HEK293T (cell line): ENCODE measurements around the gene AP3M1.

Experiments used
- BHLHE40 ChIP-seq: fragments of 450-650 bp; IDR thresholded peaks from 2 replicates; pipeline ENCODE4 v1.6.1; 2016; ENCODE audit warnings: mild to moderate bottlenecking, moderate library complexity, borderline replicate concordance
- FOXK2 ChIP-seq: fragments of 450-650 bp; IDR thresholded peaks from 2 replicates; pipeline ENCODE4 v1.6.1; 2016; ENCODE audit warnings: mild to moderate bottlenecking
- FOXM1 ChIP-seq: fragments of 450-650 bp; IDR thresholded peaks from 2 replicates; pipeline ENCODE4 v1.6.1; 2017; ENCODE audit warnings: mild to moderate bottlenecking, borderline replicate concordance
- SP1 ChIP-seq: fragments of 450-650 bp; IDR thresholded peaks from 2 replicates; pipeline ENCODE4 v1.6.1; 2017

- no peak for TF ChIP-seq FOXM1
- TF ChIP-seq SP1, result no peak
- no peak for TF ChIP-seq BHLHE40
- no peak for TF ChIP-seq FOXK2
Measured at GRCh38 chr10:74171625-74172024, 21.0 kb upstream of the AP3M1 start.
